UCSD-AML1 (cell line): ENCODE measurements around the gene ANXA6.
A peak's percentile ranks its signal among the peaks of the same experiment; 100 is the strongest.

Source experiments
- DNase-seq: peaks from one replicate; lab custom pipeline; 2025; ENCODE audit not compliant: unreplicated experiment; lab: John Stamatoyannopoulos, UW

The ANXA6 gene

DNA sequence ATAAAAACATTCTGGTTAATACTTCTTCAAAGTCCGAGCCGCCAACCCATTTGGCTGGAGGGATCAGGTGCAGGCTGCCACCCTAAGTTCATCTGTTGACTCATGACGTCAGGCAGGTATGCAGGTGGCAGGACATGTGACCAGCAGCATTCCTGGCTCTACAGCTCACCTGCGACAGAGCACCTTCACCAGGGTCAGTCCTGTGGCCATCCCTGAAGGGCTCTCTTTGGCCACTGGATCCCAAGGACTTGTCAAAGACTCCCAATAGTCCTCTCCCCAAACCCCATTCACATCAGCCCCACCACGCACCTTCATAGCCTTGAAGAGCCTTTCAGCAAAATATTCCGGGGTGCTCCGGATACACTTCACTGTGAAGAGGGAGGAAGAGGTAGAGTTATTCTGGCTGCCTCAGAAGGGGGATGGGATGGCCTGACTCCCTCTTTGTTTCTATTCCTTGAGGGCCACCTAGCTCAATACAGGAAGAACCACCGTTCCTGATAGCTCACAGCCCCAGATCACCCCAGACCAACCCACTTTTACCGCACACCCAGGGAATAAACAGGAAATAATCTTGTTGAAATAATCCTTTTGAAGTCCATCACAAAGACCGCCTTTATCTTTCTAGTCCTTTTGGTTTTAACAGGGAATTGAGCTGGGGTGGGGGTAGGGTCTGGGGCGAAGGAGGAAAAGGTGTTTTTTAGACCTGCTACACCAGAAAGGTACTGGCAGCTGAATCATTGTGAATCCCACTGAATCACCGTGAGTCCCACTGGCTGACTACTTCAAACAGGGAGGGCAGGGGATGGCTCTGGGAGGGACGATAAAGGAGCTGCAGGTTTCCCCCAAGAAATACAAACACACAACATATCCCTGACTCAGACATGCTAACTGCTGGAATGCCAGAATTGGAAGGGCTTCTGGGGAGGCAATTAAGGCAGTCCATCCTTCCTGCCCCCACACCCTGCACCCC is 26.4 kb downstream of the ANXA6 start:
- no peak for DNase-seq

DNA sequence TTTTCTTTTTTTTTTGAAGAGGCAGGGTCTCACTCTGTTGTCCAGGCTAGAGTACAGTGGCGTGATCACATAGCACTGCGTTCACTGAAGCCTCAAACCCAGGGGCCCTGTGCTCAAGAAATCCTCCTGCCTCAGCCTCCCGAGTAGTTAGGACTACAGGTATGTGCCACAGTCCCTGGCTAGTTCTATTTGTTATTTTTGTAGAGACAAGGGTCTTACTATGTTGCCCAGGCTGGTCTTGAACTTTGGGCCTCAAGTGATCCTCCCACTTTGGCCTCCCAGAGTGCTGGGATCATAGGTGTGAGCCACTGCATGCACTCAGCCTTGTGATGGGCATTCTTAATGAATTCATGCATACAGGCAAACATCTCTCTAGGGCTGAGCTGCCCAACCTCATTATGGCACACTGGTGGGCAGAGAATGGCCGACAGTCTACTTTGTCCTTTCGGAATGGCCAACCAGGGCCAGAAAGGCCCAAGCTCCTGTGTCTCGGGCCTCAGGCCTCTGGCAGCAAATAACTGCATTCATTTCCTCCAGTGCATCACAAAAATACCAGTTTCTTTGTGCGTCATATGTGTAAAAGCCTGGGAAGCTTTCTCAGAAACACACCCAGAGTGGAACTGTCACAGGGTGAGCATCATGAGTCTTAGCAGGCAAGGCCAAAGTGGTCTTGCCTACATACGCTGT is 27.2 kb downstream of the ANXA6 start:
- no peak for DNase-seq

DNA sequence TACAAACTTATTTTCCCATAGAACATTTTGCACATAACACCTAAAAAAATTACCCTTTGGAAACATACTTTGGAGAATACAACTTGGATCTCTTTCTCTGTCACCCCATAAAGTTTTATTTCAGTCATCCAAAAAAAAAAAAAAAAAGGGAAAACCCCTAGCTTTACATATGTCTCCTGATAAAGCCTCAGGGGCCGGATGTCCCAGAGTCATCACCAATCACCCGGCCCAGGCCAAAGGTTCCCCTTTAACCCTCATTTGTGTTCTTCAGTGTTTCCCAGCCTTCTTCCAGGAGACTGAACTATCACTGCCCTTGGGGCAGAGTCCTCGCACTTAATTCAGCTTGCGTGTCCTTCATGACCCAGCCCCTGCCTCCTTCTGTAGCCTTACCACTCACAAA is 28.8 kb downstream of the ANXA6 start:
- DNase-seq, result no peak

DNA sequence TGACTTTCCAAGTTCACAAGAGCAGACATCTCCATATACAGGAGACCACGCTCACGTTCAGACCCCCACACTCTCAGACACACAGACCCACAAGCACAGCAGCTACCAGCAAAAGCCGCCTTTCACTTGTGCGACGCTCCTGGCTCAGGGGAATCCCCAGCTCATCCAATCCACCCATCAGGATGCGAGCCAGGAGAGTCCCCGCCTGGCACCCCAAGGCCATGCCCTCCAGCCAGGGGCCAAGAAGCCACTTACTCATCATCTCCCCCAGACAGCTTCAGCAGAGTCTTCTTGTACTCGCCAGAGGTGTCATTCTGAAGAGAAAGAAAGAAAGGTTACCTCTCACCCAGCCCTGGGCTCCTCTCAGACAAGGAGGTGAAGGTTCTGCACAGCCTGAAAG is 29.7 kb downstream of the ANXA6 start:
- DNase-seq, result no peak

DNA sequence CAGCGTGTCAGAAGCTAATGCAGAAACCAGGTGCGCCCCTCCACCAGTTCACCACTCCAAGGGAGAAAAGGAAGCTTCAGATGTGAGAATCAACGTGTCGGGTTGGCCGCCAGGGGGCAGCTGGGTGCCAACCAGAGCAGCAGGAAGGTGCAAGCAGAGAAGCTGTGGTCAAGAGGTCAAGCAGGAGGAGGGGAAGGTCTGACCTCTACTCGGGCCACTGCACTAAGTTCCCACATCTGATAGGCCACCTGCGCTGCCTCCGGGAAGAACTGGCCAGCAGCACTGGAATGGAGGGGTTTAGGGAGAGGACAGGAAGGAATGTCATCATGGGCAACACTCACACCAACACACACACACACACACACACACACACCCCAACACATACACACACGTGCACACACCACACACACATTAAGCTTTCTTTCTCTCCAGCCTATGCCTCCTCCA is 31.4 kb downstream of the ANXA6 start:
- peak; percentile 72 for DNase-seq

DNA sequence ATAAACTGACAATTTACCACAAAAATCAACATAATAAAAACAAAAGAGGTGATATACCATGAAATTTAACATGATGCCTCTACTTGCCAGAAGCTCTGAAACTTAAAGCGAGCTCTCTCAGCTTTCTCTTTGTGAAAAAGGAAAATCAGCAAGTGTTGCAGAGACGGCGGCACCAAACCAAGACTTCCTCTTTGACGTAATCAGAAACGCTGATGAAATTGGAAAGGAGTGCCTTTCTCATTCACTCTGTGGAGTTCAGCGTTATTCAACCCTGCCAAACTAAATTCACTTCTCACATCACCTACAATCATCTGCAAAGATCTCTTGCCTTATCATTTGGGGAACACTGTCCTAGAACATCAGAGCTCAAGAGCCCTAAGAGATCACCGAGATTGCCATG is 32.2 kb downstream of the ANXA6 start:
- no peak for DNase-seq

DNA sequence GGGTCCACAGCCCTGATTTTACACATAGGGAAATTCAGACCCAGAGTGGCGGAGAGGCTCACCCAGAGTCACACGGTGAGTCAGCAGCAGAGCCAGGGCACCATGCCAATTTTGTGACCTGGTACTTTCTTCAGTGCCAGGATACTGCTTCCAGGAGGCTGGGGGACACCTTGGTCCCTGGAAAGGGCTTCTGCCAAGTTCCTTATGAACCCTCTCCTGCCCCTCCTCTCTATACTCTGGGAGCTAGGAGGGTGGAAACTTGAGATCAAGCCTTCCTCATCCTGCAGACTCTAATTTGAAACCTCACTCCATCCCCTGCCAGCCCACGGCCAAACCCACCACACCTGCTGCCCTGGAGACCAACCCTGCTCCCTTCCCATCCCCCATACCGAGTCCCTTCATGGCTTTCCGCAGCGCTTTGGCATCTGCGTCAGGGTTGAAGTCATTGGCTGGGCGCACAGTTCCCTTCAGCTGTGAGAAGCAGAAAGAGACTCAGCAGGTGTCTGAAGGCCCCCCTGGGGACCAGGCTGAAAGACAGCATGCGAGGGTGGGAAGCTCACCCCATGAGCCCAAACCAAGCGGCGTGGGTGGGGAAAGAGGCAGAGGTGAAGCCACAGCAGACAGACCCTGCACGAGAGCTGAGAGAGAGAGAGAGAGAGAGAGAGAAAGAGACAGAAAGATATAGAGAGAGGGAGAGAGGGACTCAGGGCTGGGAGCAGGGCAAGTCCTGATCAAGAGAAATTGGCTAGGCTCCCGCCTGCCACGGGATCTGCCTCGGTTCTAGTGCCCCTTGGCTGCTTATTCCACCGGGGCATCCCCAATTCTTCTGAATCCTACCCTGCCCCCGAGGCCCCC is 33.5 kb downstream of the ANXA6 start:
- DNase-seq, result no peak

DNA sequence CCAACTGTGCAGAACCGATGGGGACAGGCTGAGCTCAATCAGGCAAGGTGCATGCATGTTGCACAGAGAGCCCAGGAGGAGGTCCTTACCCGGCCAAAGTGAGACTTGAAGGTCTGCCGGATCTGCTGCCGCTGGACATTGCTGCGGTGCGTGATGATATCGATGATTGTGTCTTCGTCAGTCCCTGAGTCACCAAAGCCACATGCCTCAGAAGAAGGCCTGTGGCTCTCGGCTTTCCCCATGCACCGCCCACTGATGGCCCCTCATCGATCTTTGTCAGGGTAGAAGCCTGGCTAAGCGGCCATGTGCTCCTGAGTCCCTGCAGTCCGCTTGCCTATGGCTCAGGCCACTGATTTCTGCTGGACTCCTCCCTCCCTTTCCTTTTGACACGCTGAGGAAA is 34.8 kb downstream of the ANXA6 start:
- DNase-seq, result no peak

DNA sequence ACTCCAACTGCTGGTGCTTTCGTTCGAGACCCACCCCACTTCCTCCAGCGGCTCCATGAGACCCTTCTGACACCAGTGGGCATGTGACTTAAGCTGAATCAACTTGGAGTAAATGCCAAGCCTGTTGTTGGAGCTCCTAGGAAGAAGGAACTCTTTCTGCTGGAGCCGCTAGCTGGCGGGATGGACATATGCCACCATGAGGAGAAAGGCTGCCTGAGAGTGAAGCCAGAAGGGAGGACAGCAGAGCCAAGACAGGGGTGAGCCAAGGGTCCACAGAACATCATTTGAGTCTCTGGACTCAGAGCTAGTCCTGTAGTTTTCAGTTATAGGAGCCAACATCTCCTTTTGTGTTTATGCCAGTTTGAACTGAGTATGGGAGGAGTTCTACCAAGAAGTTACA is 35.9 kb downstream of the ANXA6 start:
- DNase-seq, result no peak

DNA sequence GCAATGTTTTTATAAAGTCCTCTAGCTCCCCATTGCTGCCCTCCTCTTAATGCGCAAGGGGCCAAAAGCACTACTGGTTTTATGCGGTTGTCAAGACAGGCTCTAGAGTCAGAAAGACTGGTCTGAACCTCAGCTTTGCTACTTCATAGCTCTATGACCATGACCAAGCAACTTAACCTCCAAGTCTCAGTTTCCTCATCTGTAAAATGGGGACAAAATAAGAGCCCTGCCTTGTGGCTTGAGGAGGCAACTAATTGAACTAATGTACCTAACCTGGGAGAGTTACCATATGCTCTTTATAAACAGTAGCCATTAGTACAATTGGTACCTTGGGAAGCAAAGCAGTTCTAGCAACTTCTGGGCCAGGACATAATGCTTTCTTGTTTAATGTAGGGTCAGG is 36.5 kb downstream of the ANXA6 start:
- no peak for DNase-seq

DNA sequence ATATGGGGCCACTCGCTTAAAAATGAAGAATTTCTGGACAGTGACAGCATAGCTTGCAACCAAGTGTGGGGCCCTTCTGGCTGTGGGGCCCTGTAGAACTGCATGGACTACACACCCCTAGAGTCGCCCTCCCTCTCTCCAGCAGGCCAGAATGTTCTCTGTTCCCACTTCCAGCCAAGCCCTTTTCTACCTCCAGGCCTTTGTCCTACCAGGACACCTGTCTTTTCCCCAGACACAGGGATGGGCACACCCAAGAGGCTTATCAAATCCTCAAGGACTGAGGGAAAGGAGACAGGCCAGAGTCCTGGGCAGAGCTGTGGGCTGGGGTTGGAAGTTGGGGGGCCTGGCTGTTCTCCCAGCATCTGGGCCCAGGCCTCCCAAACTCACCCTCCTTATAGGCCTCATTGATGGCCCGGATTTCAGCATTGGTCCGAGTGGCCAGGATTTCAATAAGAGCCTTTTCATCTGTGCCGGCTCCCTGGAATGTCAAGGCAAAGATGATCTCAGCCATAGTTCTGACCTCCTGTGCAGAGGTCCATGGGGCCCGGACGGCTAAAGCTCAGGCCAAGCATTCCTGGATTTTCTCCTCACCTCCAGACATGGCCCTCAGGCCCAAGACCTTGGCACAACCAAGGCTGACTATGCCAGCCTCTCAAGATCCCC is 38.5 kb downstream of the ANXA6 start:
- no peak for DNase-seq

DNA sequence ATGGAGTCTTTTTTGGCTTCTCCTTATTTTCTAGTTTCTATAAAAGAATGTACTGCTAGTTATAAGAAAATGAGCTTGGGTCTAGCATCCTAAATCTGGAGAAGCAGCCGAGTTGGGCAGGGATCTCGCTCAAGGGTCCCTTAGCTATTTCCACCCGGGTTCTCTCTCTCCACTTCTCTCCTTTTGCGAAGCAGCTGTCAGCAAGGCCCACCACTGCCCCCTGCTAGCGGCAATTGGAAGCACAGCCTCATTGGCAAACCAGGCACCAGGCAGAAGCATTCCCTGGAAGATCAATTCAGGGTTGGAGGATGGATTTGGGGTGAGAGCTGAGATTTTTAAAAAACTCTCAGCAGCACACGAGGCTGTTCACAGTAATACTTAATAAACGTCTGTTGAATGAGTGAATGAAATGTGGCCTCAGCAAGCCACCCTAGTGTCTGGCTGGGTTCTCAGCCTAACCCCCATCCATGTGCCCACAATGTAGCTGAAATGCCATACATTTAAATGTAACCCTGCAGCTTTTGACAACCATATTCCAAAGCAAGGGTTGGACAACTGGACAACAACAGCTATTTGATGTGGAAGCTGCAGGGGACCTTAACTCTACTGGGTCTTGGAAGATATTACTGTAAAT is 42.2 kb downstream of the ANXA6 start:
- peak; percentile 74 for DNase-seq

DNA sequence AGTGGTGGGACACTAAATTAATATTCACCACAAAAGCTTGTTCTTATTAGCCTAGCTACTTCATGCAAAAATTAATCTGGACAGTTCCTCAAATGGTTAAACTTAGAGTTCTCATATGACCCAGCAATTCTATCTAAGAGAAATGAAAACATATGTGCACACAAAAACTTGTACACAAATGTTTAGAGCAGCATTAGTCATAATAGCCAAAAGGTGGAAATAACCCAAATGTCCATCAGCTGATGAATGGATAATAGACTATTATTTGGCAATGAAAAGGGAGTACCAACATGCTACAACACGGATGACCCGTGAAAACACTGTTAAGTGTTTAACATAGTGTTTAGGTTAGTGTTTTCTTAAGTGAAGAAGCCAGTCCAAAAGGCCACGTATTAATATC is 43.9 kb downstream of the ANXA6 start:
- DNase-seq, result no peak

DNA sequence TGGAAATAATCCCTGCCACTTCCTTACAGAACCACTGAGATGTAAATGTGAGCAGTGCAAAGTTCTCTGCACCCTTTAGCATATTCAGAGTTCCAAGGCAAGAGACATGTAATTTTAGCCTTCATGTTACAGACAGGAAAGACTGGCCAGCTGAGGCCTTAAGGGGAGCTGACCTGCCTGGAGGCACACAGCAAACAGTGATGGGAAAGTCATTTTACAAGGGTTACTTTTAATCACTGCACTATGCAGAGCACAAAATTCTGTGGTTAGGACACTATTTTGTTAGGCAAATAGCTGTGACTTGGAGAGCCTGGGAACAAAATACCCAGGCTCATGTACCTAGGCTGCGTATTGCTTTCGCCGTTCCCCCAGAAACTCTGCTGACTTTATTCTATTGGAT is 46.6 kb downstream of the ANXA6 start:
- DNase-seq, result no peak

DNA sequence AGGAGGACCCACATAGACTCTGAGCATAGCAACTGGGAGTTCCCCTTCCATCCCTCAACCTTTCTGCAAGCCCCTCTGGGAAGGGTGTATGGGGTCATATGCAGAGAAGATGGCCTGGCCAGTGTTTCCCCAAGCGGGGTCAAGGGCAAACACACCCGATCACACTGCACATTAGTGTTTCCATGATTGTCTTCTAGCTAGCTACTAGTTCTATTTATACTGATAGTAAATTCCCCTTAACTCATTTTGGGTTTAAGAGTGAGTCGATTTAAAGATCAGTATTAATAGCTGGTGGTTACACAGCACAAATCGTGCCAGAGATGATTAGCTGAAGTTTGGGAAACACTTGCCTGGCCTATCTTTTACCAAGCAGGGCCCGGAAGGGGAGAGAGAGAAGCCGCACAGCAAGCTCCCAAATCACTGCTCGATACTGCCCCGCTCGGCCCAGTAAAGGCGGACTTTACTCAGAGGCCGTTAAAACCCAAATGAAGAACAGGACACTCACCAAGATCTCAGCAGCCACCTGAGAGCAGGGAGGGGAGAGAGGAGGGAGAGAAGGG is 47.4 kb downstream of the ANXA6 start:
- DNase-seq, result no peak

DNA sequence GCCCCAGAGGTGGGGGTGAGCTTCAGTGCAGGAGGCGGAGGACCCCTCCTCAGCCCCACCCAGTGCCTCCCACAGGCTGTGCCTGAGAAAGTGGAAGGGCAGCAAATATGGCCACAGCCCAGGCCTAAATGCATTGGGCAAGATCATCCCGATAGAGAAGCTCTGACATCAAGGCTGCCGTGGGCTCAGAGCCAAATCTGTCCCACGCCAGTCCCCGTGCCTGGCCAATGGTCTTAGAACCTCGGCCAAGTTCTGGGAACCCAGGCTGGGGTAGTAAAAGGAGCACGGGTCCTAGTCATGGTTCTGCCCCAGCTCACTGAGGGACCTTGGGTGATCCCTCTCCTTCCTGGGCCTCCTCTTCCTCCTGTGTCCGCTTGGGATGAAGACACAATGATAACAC is 49.0 kb downstream of the ANXA6 start:
- no peak for DNase-seq

DNA sequence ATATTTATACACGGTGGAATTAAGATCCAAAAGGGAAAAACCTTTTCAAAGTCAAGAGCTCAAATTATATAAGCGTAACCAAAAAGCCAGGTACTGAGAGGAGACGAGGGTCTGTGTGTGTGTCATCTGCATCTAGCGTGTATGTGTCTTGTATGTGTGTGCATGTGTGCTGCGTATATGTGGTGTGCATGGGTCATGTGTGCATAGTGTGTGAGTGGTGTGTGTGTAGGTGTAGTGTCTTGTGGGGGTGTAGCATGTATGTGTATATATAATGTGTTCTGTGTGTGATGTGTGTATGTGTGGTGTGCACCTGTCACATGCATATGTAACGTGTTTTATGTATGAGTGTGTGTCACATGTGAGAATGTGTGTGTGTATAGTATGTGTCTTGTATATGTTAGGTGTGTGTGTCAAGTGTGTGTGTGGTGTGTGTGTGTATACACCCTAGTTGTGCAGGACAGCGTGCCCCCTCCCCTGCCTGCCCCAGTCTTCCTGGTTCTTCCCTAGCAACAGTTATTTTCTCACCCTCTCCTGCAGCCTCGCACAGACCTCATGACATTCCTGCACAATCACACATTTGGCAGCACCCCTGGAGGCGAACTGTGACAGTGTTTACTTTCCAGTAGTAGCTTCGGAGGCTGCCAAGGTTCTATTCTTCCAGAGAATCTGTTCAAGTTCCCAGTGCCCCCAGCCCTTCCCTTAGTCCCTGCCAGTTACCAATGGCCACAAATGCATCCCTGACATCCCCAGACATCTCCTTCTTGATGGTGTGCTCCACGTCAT is 49.6 kb downstream of the ANXA6 start:
- no peak for DNase-seq

DNA sequence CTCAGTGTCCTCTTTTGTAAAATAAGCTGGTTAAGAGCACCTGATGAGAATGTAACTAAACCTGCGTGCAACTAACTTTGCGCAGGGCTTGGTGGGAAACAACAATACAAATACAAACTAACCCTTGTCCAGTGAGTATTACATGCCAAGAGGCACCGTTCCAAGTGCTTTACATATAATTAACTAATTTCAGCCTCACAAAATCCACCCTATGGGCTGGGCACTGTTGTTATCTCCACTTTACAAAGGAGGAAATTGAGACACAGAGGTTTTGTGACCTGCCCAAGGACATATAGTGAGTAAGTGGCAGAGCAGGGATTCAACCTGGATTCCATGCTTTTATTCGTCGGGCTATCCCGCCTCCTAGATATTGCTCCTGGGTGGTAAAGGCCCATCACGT is 50.5 kb downstream of the ANXA6 start:
- no peak for DNase-seq

DNA sequence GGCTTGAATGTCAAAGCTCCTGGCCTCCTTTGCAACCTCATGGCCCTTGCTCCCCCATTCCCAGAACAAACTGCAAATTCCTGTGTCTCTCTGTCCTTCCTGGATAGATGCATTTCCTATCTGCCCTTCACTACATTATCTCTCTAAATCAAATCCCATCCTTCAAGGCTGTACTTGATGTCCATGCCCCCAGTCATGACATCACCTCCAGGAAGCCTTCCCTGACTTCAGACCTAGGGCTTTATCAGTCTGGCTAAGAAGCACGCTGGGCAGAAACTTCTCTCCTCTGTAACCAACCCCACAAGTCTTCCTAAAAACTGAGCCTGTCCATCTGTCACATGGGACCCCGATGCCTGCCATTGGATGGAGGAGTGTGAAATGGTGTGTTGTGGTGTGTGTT is 51.1 kb downstream of the ANXA6 start:
- no peak for DNase-seq
